B cell (primary cell): Measurements from ENCODE around the gene STUM. TPM values are rescaled to one million over a fixed set of nuclear protein-coding genes. Genes with fewer than 3 reads are reported as not detected.

Experiments used
- ATAC-seq: fragments of 200-7000 bp; cut with Tn5 transposase; one replicate; pipeline ENCODE4 v1.10.0; 2021; ENCODE audit warnings: low read depth, mild to moderate bottlenecking, moderate number of reproducible peaks, moderate library complexity
- CTCF ChIA-PET: fragments of 350-600 bp; sonication (Branson Sonifier 250); formaldehyde crosslinking; loops from one replicate; lab custom pipeline; 2021; ENCODE audit warnings: antibody characterized with exemption, inconsistent platforms; lab: Charles Lee
- POLR2A ChIA-PET: fragments of 350-600 bp; sonication (Branson Sonifier 250); formaldehyde crosslinking; loops from one replicate; lab custom pipeline; 2021; ENCODE audit warnings: antibody characterized with exemption; lab: Charles Lee
- DNase-seq: peaks from one replicate; pipeline ENCODE4 v3.0.0; 2013
- H2AFZ ChIP-seq: 2 replicates; pipeline ENCODE4 v1.6.1; 2012; ENCODE audit warnings: mild to moderate bottlenecking, low read depth, low read length; ENCODE audit not compliant: insufficient read depth, poor library complexity, severe bottlenecking
- H3K27ac ChIP-seq, 2 donors: 1 replicate in 1 of 2; 2 replicates in 1 of 2; pipeline ENCODE4 v1.5.1; 2012 to 2013; ENCODE audit warnings: low read length in 2 of 2, mild to moderate bottlenecking in 2 of 2, moderate library complexity in 1 of 2
- H3K27me3 ChIP-seq, 4 experiments: fragments of 200-600 bp in 1 of 4; sonication (generic) in 1 of 4; replicated peaks in 1 of 4; 1 replicate in 2 of 4; 2 replicates in 2 of 4; pipeline versions ENCODE4 v1.6.1 to v1.7.0; 2013 to 2016; ENCODE audit warnings: low read length in 3 of 4, mild to moderate bottlenecking in 2 of 4, mixed read lengths in 1 of 4, moderate library complexity in 1 of 4; ENCODE audit not compliant: insufficient read depth in 4 of 4, control insufficient read depth in 3 of 4; ENCODE audit errors: control extremely low read depth in 1 of 4
- H3K36me3 ChIP-seq, 2 experiments: replicated peaks in 1 of 2; 1 replicate in 1 of 2; 2 replicates in 1 of 2; pipeline versions ENCODE4 v1.6.1 to v1.7.1; 2013; ENCODE audit warnings: low read length in 1 of 2; ENCODE audit not compliant: insufficient read depth in 2 of 2, control insufficient read depth in 1 of 2; ENCODE audit errors: control extremely low read depth in 1 of 2, extremely low read depth in 1 of 2
- H3K4me1 ChIP-seq, 2 donors: fragments of 200-600 bp in 1 of 2; sonication (generic) in 1 of 2; 1 replicate in 1 of 2; 2 replicates in 1 of 2; pipeline versions ENCODE4 v1.5.1 to v1.6.1; 2013 to 2017; ENCODE audit warnings: low read length in 2 of 2; ENCODE audit not compliant: control insufficient read depth in 2 of 2, insufficient read depth in 2 of 2
- H3K4me2 ChIP-seq: replicated peaks from 2 replicates; pipeline ENCODE3; 2012; ENCODE audit warnings: mild to moderate bottlenecking, low read depth, low read length; ENCODE audit not compliant: poor library complexity, severe bottlenecking
- H3K4me3 ChIP-seq, 5 experiments: fragments of 200-600 bp in 1 of 5; sonication (generic) in 1 of 5; 1 replicate in 3 of 5; 2 replicates in 2 of 5; pipeline versions ENCODE4 v1.5.1 to v1.7.0; 2011 to 2016; ENCODE audit warnings: low read length in 4 of 5, mild to moderate bottlenecking in 4 of 5, low read depth in 2 of 5, control low read depth in 1 of 5, moderate library complexity in 1 of 5; ENCODE audit not compliant: insufficient read depth in 1 of 5; ENCODE audit errors: control extremely low read depth in 1 of 5, extremely low read depth in 1 of 5
- H3K79me2 ChIP-seq: fragments of 200-600 bp; sonication (generic); one replicate; pipeline ENCODE4 v1.6.0; 2016; ENCODE audit warnings: low read length; ENCODE audit not compliant: control insufficient read depth, insufficient read depth
- H3K9ac ChIP-seq: fragments of 200-600 bp; sonication (generic); 2 replicates; pipeline ENCODE4 v1.6.1; 2017; ENCODE audit warnings: mild to moderate bottlenecking, low read length, moderate library complexity
- H3K9me3 ChIP-seq, 3 donors: one replicate each; pipeline versions ENCODE4 v1.6.1 to v1.7.1; 2013; ENCODE audit warnings: low read length in 2 of 3; ENCODE audit not compliant: control insufficient read depth in 2 of 3, insufficient read depth in 1 of 3; ENCODE audit errors: control extremely low read depth in 1 of 3
- H4K20me1 ChIP-seq: 2 replicates; pipeline ENCODE4 v1.6.0; 2012; ENCODE audit warnings: mild to moderate bottlenecking, low read length; ENCODE audit not compliant: insufficient read depth, control insufficient read depth, poor library complexity, severe bottlenecking
- H3K27ac Mint-ChIP-seq: one replicate; pipeline ENCODE4 v1.8.0; 2021; ENCODE audit warnings: mixed read lengths
- H3K27me3 Mint-ChIP-seq: one replicate; pipeline ENCODE4 v1.8.0; 2021; ENCODE audit warnings: mixed read lengths
- H3K4me1 Mint-ChIP-seq: one replicate; pipeline ENCODE4 v1.8.0; 2021; ENCODE audit warnings: mixed read lengths
- H3K4me3 Mint-ChIP-seq: one replicate; pipeline ENCODE4 v1.8.0; 2021; ENCODE audit warnings: mixed read lengths
- H3K9me3 Mint-ChIP-seq: one replicate; pipeline ENCODE4 v1.8.0; 2022; ENCODE audit warnings: mixed read lengths; ENCODE audit not compliant: insufficient read depth
- EZH2 ChIP-seq: IDR thresholded peaks from 2 replicates; pipeline ENCODE4 v1.6.1; 2012; ENCODE audit warnings: borderline replicate concordance, low read depth, mild to moderate bottlenecking, moderate library complexity, low read length; ENCODE audit not compliant: insufficient read depth, poor library complexity, severe bottlenecking
- WGBS: methylation state at CpG from one replicate; pipeline ENCODE4 v1.1.5; 2013; ENCODE audit warnings: missing lambda C conversion rate; ENCODE audit not compliant: insufficient coverage; 5-methylcytosine and 5-hydroxymethylcytosine counted together
- intact Hi-C: fragments of 100-400 bp; cut with micrococcal nuclease; formaldehyde crosslinking; loops from one replicate; pipeline ENCODE4 v1.10.0; 2022
- polyA plus RNA-seq: library from polyadenylated mRNA; depleted of rRNA; stranded (reverse); fragments of >200 nt; gene quantifications from 2 replicates; pipeline ENCODE4 v1.2.3, GENCODE V29; 2012
- total RNA-seq, 2 donors: library from RNA; stranded (reverse); fragments of 120-200 nt in 1 of 2; gene quantifications; 1 replicate in 1 of 2; 2 replicates in 1 of 2; pipeline versions ENCODE4 v1.2.3 to v1.2.4, GENCODE V29; 2013 to 2022
- TF ChIP-seq, protein P1 (sequence below): fragments of 200-600 bp; IDR thresholded peaks from one replicate; pipeline ENCODE4 v1.8.0; 2022; ENCODE audit warnings: antibody characterized with exemption, mild to moderate bottlenecking

The STUM gene
- total and polyA plus RNA-seq, 2 donors (not counting 1 experiment from before 2014, with no cell fraction given) = 0.12 to 0.69 TPM

DNA sequence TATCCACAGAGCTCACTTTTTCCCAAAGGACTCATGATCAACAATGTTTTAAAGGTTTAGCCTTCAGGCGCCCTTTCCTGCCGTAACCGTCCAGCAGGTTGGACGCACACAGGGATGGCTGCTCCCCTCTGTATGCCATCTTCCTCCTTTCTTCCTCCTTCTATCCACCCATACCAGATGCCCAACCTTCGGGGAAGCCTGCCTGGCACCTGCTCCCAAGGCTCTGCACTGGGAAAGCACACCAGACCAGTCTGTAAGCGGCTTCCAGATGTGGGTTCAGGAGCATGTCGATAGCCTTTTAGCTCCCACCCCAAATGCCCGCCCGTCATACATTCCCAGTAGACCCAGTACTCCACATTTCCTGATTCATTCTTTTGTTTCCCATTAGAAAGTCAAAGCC, 52.9 kb downstream of the STUM start:
- H3K4me3 ChIP-seq = no peak overlapping the region
- H3K27ac Mint-ChIP-seq = no peak overlapping the region
- H3K4me2 ChIP-seq = no peak overlapping the region
- H3K4me1 Mint-ChIP-seq = peaks cover 6% of the 10 kb centered on the region
- no peaks in the 10 kb centered on the region for H3K36me3 ChIP-seq
- no peaks in the 10 kb centered on the region for H3K9me3 ChIP-seq
- H3K9ac ChIP-seq = no peak overlapping the region
- no peak for DNase-seq
- ChIA-PET POLR2A (no interaction called here), CTCF (no interaction called here)
- WGBS = 98% methylated on average over 7 of the region's 9 CpGs
- no peak overlapping the region for H3K4me3 Mint-ChIP-seq
- H3K9me3 Mint-ChIP-seq = no peaks in the 10 kb centered on the region
- H3K27me3 Mint-ChIP-seq = peaks cover 4% of the 10 kb centered on the region
- intact Hi-C loops = no loop called here
- no peak for ATAC-seq
- H4K20me1 ChIP-seq = no peaks in the 10 kb centered on the region
- TF ChIP-seq EZH2 = no peak
- TF ChIP-seq, protein P1, sequence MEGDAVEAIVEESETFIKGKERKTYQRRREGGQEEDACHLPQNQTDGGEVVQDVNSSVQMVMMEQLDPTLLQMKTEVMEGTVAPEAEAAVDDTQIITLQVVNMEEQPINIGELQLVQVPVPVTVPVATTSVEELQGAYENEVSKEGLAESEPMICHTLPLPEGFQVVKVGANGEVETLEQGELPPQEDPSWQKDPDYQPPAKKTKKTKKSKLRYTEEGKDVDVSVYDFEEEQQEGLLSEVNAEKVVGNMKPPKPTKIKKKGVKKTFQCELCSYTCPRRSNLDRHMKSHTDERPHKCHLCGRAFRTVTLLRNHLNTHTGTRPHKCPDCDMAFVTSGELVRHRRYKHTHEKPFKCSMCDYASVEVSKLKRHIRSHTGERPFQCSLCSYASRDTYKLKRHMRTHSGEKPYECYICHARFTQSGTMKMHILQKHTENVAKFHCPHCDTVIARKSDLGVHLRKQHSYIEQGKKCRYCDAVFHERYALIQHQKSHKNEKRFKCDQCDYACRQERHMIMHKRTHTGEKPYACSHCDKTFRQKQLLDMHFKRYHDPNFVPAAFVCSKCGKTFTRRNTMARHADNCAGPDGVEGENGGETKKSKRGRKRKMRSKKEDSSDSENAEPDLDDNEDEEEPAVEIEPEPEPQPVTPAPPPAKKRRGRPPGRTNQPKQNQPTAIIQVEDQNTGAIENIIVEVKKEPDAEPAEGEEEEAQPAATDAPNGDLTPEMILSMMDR = no peak
- no peaks in the 10 kb centered on the region for H3K79me2 ChIP-seq
- H3K27ac ChIP-seq = no peak overlapping the region
- no peak overlapping the region for H2AFZ ChIP-seq
- no peaks in the 10 kb centered on the region for H3K4me1 ChIP-seq
- H3K27me3 ChIP-seq = no peaks in the 10 kb centered on the region

DNA sequence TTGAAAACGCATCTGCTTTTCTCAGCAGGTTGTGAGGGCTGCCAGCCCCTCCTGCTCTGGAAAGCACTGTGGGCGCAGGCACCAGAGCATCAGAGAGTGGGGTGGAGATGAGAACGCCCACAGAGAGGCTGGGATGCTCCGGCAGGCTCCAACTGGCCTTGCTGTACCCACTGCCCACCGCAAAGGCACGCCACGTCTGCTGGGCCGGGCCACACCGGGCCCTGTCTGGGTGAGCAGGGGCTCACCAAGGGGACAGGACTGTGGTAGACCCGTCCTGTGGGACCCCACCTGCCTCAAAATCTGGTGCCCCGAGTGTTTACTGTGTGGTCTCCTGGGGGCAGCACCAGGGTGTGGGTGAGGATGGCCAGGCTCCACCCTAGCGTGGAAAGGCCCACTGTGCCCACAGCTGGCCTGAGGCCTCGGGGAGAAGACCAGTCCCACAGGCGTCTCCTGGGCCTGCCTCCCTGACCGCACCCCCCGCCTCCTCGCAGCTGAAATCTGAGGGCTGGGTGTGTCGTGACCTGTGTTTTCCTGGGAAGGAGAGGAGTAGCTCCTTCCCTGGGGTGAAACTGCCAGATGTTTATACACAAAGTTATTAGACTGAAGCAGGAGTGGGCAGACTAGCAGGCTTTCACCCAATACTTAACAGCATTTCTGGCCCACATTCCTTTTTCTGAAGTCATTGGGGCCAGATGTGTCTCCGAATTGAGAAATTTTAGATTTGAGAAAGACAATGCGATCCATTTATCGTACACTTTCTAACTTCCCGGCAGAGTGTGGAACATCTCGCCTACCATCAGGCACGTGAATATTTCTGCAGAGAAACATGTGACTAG, 53.8 kb downstream of the STUM start:
- Histone ChIP-seq H3K79me2 (no peaks in the 10 kb centered on the region), H3K36me3 (no peaks in the 10 kb centered on the region), H3K27ac (no peak overlapping the region), H2AFZ (no peak overlapping the region), H3K9ac (no peak overlapping the region), H3K9me3 (no peaks in the 10 kb centered on the region), H3K4me3 (no peak overlapping the region), H4K20me1 (no peaks in the 10 kb centered on the region), H3K4me2 (no peak overlapping the region), H3K4me1 (no peaks in the 10 kb centered on the region), H3K27me3 (no peaks in the 10 kb centered on the region)
- CTCF ChIA-PET = interaction anchor here (1.6 kb wide), 1 partner anchor 177 kb away, joined by 3 read pairs; no protein-coding TSS in a partner anchor
- intact Hi-C loops = no loop called here
- no peak overlapping the region for H3K27ac Mint-ChIP-seq
- ATAC-seq = no peak
- peaks cover 6% of the 10 kb centered on the region for H3K4me1 Mint-ChIP-seq
- H3K9me3 Mint-ChIP-seq = no peaks in the 10 kb centered on the region
- no peak for DNase-seq
- peaks cover 4% of the 10 kb centered on the region for H3K27me3 Mint-ChIP-seq
- no peak overlapping the region for H3K4me3 Mint-ChIP-seq
- POLR2A ChIA-PET = no interaction called here
- 89% methylated on average over 19 of the region's 24 CpGs for WGBS
- no peak for TF ChIP-seq EZH2
- TF ChIP-seq, protein P1 = no peak
